NCI-H1092 treated with DMSO at 0.1 percent for 48 hours (cell line): ENCODE results near the gene FBN1.

Experiments
- DNase-seq: peaks from one replicate; lab custom pipeline; 2025; lab: John Stamatoyannopoulos, UW

Gene FBN1

DNA sequence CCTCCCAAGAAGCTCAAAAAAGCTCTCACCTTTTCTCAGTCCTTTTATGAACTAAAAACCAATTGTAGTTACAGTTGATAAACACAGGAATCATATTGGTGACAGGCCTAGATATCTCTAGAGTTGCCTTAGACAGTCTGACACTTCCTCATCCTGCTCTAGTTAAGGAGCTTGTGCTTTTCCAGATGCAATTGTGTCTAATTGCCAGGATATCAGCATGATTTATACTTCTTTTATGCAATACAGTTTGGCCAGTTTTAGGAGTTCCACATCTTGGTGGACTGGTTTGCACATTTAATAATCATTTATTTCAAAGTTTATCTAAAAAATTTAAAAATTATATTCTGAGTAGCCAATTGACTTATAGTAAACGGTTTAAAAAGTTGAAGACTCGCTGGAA lies 218.6 kb downstream of the FBN1 start:
- no peak for DNase-seq

DNA sequence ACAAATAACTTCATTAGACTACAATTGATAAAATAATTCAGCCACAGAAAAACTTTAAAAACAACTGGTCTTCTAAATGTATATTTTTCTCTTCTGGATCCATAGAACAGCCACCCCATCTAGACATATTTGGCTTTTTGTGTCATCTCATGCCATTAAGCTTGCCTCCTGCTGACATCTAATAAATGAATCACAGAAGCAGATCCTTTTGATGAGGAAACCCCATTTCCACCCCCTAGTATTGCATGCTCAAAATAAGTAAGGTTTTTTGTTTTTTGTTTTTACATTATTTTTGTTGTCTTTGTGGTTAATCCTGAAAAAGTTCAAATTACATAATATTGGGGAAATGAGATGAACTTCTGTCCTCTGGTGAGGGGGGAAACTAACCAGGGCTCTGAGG lies 219.5 kb downstream of the FBN1 start:
- no peak for DNase-seq

DNA sequence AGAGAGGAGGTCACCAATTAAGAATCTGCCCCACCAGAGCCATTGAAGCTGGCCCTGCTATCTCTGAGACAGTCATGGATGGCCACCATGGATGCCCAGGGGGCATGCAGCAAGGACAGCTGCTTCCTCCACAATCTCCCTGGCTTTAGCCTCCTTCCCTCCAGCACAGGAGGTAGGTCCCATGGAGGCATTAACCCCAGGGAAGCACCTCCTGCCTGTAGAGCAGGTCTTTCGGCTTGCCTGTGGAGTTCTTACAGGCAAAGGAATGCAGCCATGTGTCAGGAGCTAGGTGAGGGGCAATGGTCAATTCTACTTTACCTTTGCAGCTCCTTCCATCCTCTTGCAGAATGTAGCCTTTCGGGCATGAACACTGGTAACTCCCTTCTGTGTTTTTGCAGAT lies 220.5 kb downstream of the FBN1 start:
- DNase-seq: no peak

DNA sequence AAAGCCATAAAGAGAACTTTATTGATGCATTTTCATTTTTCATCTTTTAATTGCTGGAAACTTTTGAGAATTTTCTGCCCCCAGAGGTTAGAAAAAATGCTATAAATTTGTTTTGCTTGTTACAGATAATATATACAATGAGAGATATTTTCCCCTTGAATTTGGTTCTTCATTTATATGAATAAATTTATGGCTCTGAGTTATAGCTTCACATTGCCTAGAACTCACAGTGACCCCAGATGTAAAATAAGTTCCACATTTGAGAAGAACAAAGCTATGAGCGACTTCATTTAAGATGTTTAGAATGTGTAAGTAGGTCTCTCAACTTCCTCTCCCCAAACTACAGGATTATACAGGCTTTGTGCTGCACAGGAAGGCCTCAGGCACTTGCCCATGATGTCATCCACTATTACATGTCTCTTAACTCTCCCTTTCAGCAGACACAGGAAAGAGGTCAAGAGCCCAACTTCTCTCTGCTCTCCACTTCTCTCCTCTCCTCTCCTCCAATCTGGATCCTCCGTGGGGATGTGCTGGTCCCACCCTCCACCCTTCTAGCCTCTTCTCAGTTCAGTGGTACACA lies 221.5 kb downstream of the FBN1 start:
- no peak for DNase-seq

DNA sequence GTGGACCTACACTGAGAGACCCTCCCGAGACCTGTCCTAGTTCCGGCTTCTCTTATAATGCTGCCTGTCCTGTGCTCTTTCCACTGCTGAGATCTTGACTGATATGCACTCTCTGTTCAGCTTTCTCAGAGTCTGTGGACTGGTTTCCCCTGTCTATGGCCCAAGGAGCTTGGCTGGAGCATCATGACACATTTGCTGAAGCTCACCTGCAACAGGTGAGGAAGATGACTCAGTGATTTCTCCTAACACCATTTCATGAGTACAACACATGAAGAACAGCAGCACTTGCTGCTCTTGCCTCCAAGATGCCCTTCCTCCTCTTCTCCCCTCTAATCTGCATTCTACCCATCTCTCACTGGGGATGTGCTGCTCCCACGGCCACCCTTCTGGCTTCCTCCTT lies 222.2 kb downstream of the FBN1 start:
- DNase-seq: no peak

DNA sequence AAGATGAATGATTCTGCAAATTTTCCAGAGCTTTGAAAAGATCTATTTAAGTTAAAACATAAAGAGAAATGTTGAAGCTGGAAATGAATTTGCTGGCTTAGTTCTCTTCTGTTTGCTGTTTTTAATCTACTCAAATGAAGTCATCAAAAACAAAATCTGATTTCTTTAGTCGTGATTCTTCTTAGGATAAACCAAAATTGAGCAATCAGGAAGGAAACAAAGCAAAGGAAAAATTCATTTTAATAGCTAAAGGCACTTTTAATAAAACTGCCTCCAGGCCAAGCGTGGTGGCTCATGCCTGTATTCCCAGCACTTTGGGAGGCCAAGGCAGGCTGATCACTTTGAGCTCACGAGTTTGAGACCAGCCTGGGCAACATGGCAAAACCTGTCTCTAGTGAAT lies 223.1 kb downstream of the FBN1 start:
- DNase-seq: no peak

DNA sequence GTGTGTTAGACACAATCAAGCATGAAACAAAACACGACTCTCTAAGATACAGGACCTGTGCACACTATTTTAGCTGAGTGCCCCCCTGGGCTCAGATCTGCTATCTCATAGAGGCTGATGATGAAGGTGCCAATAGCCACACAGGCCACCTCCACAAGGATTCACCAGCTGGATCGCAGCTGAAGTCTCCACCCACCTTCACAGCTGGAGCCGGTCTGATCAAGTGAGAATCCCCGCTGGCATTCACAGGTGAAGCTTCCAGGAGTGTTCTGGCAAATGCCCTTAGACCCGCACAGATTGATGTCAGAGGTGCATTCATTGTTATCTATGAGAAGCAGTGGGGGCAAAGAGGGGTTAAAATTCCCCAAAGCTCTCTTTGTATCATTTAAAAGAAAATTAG lies 224.1 kb downstream of the FBN1 start:
- DNase-seq: no peak

DNA sequence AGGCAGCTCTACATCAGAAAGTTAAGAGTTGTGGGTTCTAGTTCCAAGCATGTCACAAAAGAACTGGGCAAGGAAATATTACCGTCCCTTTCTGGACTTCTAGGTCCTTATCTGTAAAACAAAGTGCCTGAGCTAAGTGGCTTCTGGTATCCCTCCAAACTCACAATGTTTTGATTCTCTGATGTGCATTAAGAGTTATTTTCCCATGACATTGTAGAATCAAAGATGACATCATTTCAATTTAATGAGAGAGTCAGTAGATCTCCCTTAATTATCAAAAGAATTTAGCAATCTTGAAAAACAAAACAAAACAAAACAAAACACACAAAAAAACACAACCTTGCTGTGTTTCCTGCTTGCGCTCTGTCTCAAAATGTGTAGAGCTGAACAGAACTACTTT lies 225.6 kb downstream of the FBN1 start:
- no peak for DNase-seq

DNA sequence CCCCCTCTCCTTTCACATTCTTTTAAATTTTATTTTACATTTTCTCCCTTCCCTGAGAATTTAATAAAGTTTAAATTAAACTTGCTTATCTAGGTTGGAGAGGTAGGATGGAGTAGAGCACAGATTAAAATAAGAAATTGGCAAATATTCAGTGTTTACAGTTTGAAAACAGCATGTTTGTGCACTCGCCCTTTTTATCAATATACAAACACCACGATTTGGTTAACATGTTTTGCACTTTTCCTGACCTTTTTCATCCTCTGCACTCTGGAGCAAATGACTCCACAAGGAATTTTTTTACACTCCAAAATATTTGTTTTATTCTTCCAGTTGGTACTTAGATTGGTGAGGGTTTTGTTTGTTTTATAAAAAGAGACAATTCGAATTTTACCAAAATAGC lies 227.2 kb downstream of the FBN1 start:
- DNase-seq: no peak

DNA sequence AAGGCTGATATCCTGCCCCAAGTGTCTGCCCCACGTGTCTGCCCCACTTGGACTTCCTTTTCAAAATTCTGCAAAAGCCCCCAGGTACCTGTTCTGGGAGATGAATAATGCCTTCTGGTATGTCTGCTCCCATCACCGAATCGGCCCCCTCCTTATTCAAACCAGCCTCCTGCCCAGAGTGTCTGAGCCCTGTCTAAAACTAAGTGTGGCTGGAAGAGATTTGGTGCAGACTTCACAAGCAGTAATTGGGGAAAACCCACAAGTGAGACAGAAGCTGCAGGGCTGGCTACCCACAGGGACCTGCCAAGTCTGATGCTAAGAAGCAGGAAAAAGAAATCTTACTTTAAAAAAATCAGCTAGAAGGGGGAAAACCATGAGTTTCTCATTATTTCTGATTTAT lies 229.2 kb downstream of the FBN1 start:
- no peak for DNase-seq

DNA sequence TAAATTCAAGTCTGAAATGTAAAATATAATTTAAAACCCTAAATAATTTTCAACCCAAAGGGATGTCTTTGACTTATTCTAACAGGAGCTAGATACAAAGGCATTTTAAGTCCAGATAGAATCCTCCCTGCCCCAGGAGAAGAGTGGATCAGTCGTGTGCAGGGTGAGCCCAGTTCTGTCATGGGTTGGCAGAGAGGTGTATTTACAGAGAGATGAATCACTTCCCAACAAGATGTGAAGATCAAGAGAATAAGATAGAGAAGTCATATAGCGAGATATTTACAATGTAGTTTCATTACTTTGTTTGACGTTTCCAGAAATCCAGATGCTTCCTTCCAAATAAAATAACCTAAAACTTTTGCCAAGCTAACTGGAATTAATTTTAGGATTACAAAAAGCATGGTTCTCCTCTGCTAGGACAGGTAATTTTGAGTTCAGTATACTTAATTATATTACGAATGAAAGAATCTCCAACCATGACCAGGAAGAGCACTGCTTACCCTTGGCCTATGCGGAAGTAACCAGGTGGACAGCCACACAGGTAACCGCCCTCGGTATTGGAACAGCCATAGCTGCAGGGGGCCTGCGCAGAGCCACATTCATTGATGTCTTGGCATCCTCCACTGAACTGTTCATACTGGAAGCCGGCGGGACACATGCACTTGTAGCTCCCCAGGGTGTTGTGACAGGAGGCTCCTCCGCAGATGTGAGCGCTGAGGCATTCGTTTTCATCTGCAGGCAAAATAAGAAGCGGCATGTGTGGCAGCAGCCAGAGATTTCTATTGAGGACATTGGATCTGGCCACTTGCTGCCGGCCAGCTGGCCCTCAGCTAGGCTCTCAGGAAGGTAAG lies 230.2 kb downstream of the FBN1 start:
- DNase-seq: no peak

DNA sequence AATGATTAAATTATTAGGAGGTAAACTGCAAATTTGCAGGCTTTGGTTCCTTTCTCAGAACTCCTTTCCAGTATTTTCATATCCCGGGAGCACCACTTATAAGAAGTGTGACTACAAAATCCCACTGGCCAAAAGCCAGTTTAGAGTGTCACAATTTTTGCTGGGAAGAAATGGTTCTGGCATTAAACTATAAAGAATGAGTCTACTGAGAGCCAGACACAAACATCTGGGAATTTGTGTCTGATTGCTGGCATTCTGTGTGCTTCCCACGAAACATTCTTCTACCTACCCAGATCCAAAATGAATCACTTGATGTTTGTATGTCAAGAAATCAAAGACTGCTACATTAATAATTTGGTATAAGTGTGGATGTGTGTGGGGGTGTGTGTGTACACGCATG lies 231.5 kb downstream of the FBN1 start:
- no peak for DNase-seq

DNA sequence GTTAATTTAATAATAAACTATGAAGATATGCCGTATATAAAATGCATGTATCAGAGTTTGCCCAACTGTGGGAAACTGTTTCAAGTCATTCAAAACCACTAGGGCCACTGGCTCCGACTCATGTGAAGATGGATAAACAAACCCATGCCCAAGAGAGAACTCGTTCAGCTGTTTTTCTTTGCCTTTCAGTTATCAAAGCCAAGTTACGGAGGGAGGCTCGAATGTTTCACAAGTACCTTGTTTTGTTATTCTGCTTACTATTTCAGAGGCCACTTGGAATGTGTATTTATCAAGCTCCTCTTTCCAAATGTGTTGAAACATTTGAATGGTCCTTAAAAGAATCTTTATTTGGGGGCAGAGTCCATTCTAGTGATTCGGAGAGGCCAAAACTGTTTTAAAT lies 232.2 kb downstream of the FBN1 start:
- no peak for DNase-seq

DNA sequence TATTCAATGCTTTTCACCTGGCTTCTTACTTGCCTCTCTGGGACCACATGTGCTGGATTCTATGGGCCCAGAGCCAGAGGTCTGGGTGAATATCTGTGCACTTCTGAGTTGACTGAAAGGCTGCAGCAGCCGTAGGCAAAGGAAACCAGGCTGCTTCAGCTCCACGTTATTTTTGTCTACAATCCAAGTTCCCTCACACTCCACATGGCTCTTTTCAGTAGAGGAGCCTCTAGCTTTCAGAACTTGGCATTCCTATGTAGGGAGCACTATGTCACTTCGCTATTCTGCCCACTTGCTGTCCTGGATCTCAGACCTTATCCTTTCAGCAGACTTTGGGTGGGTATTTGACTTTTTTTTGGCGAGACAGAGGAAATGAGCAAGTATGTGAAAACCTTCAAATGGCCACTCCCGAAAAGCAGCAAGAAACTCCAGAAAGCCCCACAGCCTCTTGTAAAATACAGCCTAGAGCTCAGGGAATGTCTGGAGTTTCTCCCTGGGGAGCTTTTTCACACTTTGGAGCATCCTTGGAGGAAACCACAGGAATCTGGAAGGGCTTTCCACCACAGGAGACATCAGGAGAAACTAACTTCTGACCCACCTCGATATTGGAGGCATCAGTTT lies 233.4 kb downstream of the FBN1 start:
- no peak for DNase-seq

DNA sequence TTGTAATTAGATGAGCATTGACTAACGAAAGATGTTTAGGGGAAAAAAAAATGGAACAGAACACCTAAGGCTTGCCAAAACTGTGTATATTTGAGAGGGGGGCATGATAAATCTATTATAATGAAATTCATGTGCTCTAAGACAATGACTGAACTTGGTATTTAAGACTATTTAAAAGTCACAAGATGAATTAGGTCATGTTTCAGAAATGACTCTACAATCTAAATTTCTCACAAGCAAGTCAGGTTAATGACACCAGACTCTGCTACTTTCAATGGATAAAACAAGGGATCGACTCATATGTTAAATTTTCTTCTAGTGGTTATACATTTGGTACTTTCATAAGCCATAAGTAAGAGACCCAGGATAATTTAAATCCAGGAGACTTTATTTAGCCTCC lies 235.9 kb downstream of the FBN1 start:
- DNase-seq: no peak

DNA sequence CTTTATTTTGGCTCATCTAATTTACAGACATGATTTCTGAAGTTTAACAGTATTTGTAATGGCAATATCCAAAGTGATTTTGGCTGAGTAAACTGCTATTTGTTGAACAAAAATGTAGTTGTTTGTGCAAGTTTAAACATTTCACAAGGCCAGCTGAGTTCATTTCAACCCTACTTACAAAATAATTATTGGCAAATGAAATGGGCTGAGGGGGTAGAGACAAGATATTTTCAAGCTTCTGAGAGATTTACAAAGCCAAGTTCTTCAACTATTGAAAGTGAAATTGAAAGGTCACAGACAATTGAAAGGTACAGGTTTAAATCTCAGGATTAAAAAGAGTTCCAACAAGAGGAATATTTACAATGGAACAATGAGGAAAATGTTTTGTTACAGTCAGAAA lies 237.2 kb downstream of the FBN1 start:
- no peak for DNase-seq

DNA sequence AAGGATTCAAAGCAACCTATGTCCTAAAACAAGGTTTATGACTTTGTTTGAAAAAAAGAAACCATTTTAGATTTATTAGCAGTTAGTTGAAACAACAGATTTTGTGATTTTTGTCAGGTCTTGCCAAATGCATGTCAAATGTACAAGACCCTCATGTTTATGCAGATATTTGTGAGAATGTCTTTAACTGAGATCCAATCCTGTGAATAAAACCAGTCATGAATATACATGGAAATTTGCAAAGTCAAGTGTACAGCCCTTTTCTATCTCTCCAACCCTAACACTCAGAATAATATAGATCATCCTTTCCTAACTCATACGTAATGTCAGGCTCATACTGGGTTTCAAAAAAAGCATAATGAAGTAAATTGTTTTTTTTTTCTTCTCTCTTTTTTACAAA lies 237.9 kb downstream of the FBN1 start:
- DNase-seq: no peak

DNA sequence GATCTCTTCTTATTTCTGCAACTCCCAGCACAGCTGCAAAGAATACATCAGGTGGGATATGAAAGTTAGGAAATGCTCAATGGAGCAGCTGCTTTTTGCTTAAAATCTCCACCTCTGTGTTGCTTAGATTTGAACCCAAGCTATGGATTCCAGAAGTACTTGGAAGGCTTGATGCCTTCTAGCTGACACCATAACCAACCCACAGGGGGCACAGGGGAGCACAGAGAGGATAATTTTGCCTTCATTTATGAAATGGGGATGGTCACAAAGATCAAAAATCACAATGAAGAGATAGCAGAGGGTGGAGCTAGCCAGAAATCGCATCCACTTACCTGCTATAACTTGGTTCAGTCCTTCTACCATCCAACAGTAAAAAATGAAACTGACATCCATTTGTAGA lies 238.6 kb downstream of the FBN1 start:
- no peak for DNase-seq

DNA sequence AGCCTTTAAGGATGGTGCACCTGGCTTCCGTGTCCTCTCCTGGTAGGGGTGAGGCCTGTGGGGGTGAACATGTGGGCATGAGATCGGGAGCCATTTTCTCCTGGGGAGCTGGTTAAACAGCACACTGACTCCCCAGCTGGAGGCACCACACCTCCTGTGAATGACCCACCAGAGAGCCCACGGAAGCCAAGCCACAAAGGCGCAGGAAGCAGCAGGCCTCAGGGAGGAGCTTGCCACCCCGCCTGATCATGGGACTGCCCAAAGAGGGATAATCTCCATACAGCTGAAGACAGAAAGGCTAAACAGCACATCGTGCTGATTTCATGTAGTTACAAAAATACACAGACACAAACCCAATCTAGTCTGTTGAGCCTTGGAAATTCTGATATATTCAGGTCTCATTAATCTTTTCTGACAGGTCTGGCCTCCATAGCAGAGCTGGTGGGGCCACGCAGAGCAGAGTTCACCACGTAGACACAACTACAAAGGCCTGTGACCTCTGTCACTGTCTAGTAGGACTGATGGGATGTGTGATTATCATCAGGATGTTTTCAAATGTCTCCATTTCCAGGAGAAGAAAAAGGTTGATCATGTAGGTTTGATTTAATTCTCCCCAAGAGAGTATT lies 239.1 kb downstream of the FBN1 start:
- no peak for DNase-seq

DNA sequence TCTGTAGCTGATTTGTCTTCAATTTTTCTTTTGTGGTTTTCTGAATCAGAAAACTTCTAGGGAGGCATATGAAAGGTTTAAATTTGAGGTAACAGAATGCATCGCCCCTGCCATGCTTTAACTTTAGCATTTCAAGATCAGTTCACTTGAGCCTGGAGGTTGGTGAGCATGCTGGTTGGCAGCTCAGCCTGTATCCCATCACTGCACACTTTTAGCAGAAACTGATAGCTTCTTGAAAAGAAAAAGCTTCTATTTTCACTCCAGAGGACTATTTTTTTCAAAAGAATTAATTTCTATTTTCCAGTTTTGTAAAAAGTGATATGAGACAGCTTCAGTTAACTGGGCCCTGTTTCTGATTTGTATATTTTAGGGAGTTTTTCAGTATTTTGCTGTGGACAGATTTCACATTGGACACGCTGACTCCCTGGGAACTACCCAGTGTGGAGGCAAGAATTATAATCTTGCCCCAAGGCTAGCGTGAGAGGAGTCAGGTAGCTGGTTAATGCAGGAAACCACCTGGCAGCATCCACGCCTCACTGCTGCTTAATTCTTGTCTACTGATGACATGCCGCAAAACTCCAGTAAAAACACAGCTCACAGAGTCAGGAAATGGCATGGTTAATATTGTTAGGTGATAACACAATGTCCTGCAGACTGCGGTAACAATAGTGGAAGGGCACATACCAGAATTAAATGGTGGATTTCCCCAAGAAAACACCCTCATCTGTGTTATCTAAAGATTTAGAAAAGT lies 242.9 kb downstream of the FBN1 start:
- no peak for DNase-seq

DNA sequence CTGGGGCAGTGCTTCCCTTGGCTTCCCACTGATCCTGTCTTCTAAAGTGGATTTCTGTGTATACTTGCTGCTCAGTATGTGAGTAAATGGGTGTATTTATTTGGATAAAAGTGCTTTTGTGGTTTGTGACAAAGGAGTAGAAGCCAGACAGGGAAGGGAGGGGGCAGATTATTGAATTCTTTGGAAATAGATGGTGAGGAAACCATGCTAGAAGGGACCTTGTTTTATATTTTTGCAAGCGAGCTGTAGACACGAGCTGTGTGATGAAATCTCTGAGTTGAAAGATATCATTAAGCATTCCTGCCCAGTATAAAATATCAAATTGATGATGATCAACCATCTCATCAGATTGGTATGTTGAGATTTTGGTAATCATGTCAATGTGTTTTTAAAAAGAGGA lies 245.4 kb downstream of the FBN1 start:
- DNase-seq: no peak

DNA sequence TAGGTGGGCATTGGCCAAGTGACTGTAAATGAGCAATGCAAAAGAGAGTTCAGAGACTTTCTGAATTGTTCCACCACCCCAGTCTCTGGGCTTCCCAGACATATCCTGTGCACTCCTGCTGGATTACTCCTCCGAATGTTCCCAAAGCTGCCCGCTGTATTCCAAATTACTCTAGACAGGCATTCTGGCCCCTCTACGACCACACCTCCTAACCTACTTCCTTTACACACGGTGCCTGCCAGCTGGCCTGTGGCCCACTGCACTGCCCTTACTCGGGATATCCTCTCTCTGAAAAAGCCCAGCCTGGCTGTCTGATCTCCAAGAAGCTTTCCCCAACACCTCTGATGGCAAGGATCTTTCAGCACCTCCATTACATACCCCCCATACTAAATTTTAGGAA lies 247.7 kb downstream of the FBN1 start:
- no peak for DNase-seq
